Measurements from ENCODE around the gene GOLGA8N.
"Not testable (repeated sequence)": the region's sequence is repeated elsewhere in the genome, so short reads cannot be mapped to it uniquely, and the experiment has no call there.

DNA sequence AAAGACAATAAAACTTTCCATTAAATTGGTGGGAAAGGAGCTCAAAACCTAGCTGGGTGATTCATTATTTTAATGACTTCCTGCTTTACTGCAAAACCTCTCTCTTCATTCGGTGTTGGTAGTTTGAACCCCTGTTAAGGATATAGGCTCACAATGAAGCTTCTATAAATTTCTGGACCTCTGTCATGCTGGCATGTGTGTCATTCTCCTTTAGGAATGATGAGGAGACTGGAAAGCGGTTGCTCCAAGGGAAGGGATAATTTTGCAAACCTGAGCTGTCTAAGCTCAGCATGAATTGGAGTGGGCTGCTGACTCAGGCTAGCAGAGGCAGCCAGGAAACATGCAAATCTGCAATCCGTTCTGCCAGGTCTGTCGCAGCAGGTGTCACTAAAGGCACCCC lies 14.8 kb upstream of the GOLGA8N start:
- TF ChIP-seq, protein P1, sequence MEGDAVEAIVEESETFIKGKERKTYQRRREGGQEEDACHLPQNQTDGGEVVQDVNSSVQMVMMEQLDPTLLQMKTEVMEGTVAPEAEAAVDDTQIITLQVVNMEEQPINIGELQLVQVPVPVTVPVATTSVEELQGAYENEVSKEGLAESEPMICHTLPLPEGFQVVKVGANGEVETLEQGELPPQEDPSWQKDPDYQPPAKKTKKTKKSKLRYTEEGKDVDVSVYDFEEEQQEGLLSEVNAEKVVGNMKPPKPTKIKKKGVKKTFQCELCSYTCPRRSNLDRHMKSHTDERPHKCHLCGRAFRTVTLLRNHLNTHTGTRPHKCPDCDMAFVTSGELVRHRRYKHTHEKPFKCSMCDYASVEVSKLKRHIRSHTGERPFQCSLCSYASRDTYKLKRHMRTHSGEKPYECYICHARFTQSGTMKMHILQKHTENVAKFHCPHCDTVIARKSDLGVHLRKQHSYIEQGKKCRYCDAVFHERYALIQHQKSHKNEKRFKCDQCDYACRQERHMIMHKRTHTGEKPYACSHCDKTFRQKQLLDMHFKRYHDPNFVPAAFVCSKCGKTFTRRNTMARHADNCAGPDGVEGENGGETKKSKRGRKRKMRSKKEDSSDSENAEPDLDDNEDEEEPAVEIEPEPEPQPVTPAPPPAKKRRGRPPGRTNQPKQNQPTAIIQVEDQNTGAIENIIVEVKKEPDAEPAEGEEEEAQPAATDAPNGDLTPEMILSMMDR (IDR thresholded peaks at IDR 0.05; ENCODE audit: low read depth, low read length, missing input control): not testable (repeated sequence)
- TF ChIP-seq TAF1 (conservative IDR thresholded peaks at IDR 0.05); REST (IDR thresholded peaks at IDR 0.05): not testable (repeated sequence)
- TF ChIP-seq, protein P2, sequence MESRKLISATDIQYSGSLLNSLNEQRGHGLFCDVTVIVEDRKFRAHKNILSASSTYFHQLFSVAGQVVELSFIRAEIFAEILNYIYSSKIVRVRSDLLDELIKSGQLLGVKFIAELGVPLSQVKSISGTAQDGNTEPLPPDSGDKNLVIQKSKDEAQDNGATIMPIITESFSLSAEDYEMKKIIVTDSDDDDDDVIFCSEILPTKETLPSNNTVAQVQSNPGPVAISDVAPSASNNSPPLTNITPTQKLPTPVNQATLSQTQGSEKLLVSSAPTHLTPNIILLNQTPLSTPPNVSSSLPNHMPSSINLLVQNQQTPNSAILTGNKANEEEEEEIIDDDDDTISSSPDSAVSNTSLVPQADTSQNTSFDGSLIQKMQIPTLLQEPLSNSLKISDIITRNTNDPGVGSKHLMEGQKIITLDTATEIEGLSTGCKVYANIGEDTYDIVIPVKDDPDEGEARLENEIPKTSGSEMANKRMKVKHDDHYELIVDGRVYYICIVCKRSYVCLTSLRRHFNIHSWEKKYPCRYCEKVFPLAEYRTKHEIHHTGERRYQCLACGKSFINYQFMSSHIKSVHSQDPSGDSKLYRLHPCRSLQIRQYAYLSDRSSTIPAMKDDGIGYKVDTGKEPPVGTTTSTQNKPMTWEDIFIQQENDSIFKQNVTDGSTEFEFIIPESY (IDR thresholded peaks at IDR 0.05): not testable (repeated sequence)
- TF ChIP-seq, protein P3, sequence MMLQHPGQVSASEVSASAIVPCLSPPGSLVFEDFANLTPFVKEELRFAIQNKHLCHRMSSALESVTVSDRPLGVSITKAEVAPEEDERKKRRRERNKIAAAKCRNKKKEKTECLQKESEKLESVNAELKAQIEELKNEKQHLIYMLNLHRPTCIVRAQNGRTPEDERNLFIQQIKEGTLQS (IDR thresholded peaks at IDR 0.05): not testable (repeated sequence)

Measured in liver (tissue), 3 donors.